Nephron progenitor cell (in vitro differentiated cells): ENCODE results near the gene CEACAM21.
A peak's percentile ranks its signal among the peaks of the same experiment; 100 is the strongest.

Experiments
- DNase-seq: peaks from one replicate; pipeline ENCODE4 v3.0.0; 2021
- H3K27ac Mint-ChIP-seq: 2 replicates; pipeline ENCODE4 v1.8.0; 2021; ENCODE audit warnings: mild to moderate bottlenecking, moderate library complexity, mixed read lengths
- H3K27me3 Mint-ChIP-seq: 2 replicates; pipeline ENCODE4 v1.8.0; 2021; ENCODE audit warnings: mild to moderate bottlenecking, low read depth, mixed read lengths; ENCODE audit not compliant: poor library complexity
- H3K36me3 Mint-ChIP-seq: 2 replicates; pipeline ENCODE4 v1.8.0; 2021; ENCODE audit warnings: low read depth, mixed read lengths
- H3K4me1 Mint-ChIP-seq: 2 replicates; pipeline ENCODE4 v1.8.0; 2021; ENCODE audit warnings: mixed read lengths
- H3K4me3 Mint-ChIP-seq: 2 replicates; pipeline ENCODE4 v1.8.0; 2021; ENCODE audit warnings: mild to moderate bottlenecking, moderate library complexity, mixed read lengths
- H3K9me3 Mint-ChIP-seq: 2 replicates; pipeline ENCODE4 v1.8.0; 2021; ENCODE audit warnings: mild to moderate bottlenecking, moderate library complexity, mixed read lengths
- CTCF ChIP-seq: fragments of 200-600 bp; sonication (generic); IDR thresholded peaks from 2 replicates; pipeline ENCODE4 v1.5.0; 2021; ENCODE audit warnings: antibody characterized with exemption

Gene CEACAM21

GRCh38 chr19:41563854-41564514 is 12.0 kb upstream of the CEACAM21 start:
- DNase-seq = no peak
- Mint-ChIP-seq H3K36me3 (no peaks in the 10 kb centered on the region), H3K27me3 (peaks cover 42% of the 10 kb centered on the region), H3K4me3 (no peak overlapping the region), H3K9me3 (peaks cover 22% of the 10 kb centered on the region), H3K27ac (no peak overlapping the region), H3K4me1 (no peaks in the 10 kb centered on the region)
- TF ChIP-seq CTCF = no peak

DNA sequence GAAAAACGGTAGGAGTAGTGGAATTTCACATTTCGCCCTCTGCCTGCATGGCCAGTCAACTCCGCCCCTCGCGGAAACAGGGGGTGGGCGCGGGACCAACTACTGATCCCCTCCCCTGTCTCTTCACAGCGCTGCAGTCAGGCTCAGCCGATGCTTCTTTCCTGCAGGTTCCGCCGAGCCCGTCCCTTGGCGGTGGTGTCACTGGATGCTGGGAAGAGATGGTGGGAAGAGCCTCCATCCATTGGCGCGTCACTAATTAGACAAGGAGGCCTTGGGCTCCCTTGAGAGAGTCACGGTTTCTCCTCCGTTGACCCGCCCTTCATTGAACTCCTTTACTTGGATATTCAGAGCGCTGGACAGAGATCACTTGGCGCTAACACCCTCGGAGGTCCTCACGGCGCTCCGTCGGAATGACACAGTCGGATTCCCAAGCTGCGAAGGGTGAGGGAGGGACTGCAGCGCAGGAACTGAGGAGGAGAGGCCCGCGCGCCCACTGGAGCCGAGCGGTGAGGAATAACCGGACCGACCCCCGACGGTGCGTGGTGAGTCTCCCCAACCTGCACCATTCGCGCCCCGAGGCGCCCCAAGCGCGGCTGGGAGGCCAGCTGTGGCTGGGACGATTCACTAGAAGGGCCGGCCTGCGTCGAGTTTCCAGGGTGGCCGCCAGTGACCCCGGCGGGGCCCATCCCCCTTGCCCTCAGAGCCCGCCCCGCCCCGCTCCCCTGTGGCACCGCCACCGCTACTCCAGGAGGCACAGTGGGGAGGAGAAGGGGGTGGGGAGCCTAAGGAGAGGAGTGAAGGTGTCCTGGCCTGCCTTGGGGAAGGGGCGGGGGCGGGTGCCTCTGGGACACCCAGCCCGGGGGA is 11.2 kb upstream of the CEACAM21 start:
- Mint-ChIP-seq H3K4me1 (no peaks in the 10 kb centered on the region), H3K27ac (no peak overlapping the region), H3K27me3 (peaks cover 42% of the 10 kb centered on the region), H3K36me3 (no peaks in the 10 kb centered on the region), H3K4me3 (peak overlapping the region; percentile 20), H3K9me3 (peaks cover 18% of the 10 kb centered on the region)
- TF ChIP-seq CTCF = no peak
- DNase-seq = no peak

GRCh38 chr19:41565379-41565720 is 10.6 kb upstream of the CEACAM21 start:
- no peak overlapping the region for H3K27ac Mint-ChIP-seq
- H3K4me1 Mint-ChIP-seq = no peaks in the 10 kb centered on the region
- no peak overlapping the region for H3K4me3 Mint-ChIP-seq

DNA sequence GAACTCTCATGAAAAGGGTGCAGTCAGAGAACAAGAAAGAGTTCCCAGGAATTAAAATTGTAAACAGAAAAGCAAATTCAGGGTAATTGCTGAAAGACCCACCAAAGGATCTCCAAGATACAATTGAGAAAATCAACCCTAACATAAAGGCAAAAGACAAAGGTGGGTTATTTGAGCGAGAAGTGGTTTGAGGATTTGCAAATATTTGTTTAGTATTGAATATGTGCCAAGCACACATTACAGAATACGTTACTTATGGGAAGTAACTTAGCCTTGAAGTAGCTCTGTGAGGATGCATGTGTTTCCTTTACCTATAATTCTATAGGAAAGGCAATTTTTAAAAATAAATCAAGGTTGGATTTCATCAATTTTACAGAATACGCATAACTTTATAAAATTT is 10.0 kb upstream of the CEACAM21 start:
- DNase-seq = no peak
- no peak overlapping the region for H3K27ac Mint-ChIP-seq
- H3K27me3 Mint-ChIP-seq = peaks cover 34% of the 10 kb centered on the region
- TF ChIP-seq CTCF = no peak
- no peaks in the 10 kb centered on the region for H3K4me1 Mint-ChIP-seq
- H3K4me3 Mint-ChIP-seq = no peak overlapping the region
- H3K36me3 Mint-ChIP-seq = no peaks in the 10 kb centered on the region
- H3K9me3 Mint-ChIP-seq = peaks cover 17% of the 10 kb centered on the region

More at GRCh38 chr19:41565379-41565720, 10.6 kb upstream of the CEACAM21 start:
- no peak for DNase-seq
- H3K27me3 Mint-ChIP-seq = peaks cover 39% of the 10 kb centered on the region
- peaks cover 17% of the 10 kb centered on the region for H3K9me3 Mint-ChIP-seq
- TF ChIP-seq CTCF = no peak
- H3K36me3 Mint-ChIP-seq = no peaks in the 10 kb centered on the region

GRCh38 chr19:41569481-41570150 is 6.3 kb upstream of the CEACAM21 start:
- no peaks in the 10 kb centered on the region for H3K36me3 Mint-ChIP-seq
- no peak overlapping the region for H3K4me3 Mint-ChIP-seq
- H3K27me3 Mint-ChIP-seq = peaks cover 27% of the 10 kb centered on the region
- DNase-seq = no peak
- TF ChIP-seq CTCF = no peak
- H3K27ac Mint-ChIP-seq = no peak overlapping the region
- H3K9me3 Mint-ChIP-seq = peaks cover 23% of the 10 kb centered on the region
- no peaks in the 10 kb centered on the region for H3K4me1 Mint-ChIP-seq
